HG03575 (cell line): ENCODE data around the gene DCC.

Experiments
- ATAC-seq: cut with Tn5 transposase; IDR thresholded peaks from one replicate; pipeline ENCODE4 v1.9.1; 2021; ENCODE audit not compliant: unreplicated experiment, insufficient number of reproducible peaks, low FRiP score; ENCODE audit errors: extremely low read depth

DCC gene

GRCh38 chr18:53040286-53040685, 700.3 kb downstream of the DCC start:
- no peak for ATAC-seq

- ATAC-seq: no peak
These were observed 716.1 kb downstream of the DCC start for GRCh38 chr18:53056064-53056463.

- no peak for ATAC-seq
These were observed 730.8 kb downstream of the DCC start for GRCh38 chr18:53070788-53071187.

- no peak for ATAC-seq
These were observed 740.7 kb downstream of the DCC start for GRCh38 chr18:53080687-53081086.

GRCh38 chr18:53093636-53094035, 753.6 kb downstream of the DCC start:
- no peak for ATAC-seq

GRCh38 chr18:53101536-53102105, 761.6 kb downstream of the DCC start:
- ATAC-seq: no peak

- no peak for ATAC-seq
These were observed 774.4 kb downstream of the DCC start for GRCh38 chr18:53114441-53114840.

- ATAC-seq: no peak
These were observed 776.0 kb downstream of the DCC start for GRCh38 chr18:53115876-53116585.

- ATAC-seq: no peak
These were observed 777.9 kb downstream of the DCC start for GRCh38 chr18:53117851-53118250.

GRCh38 chr18:53126210-53126609, 786.2 kb downstream of the DCC start:
- no peak for ATAC-seq

- ATAC-seq: no peak
These were observed 791.0 kb downstream of the DCC start for GRCh38 chr18:53131001-53131400.

GRCh38 chr18:53134711-53135110, 794.7 kb downstream of the DCC start:
- no peak for ATAC-seq

GRCh38 chr18:53135654-53136053, 795.7 kb downstream of the DCC start:
- ATAC-seq: no peak

- ATAC-seq: no peak
These were observed 799.9 kb downstream of the DCC start for GRCh38 chr18:53139746-53140500.

- no peak for ATAC-seq
These were observed 802.0 kb downstream of the DCC start for GRCh38 chr18:53142005-53142404.

GRCh38 chr18:53147472-53147871, 807.5 kb downstream of the DCC start:
- no peak for ATAC-seq

- no peak for ATAC-seq
These were observed 808.1 kb downstream of the DCC start for GRCh38 chr18:53148123-53148522.

- no peak for ATAC-seq
These were observed 812.5 kb downstream of the DCC start for GRCh38 chr18:53152476-53152875.

- no peak for ATAC-seq
These were observed 813.3 kb downstream of the DCC start for GRCh38 chr18:53153281-53153680.

- ATAC-seq: no peak
These were observed 813.8 kb downstream of the DCC start for GRCh38 chr18:53153800-53154199.
